Caco-2 (cell line): ENCODE measurements around the gene NFASC. TPM values are rescaled to one million over a fixed set of nuclear protein-coding genes. Genes with fewer than 3 reads are reported as not detected.

ENCODE experiments used
- BruUV-seq: library from RNA; stranded (reverse); fragments of 400-500 nt; replicated peaks from 2 replicates; lab custom pipeline; 2021; lab: Mats Ljungman, UMichigan
- CTCF ChIA-PET: fragments of 300-600 bp; sonication (Branson Sonifier 250); formaldehyde crosslinking; loops from one replicate; lab custom pipeline; 2022; ENCODE audit warnings: antibody characterized with exemption; lab: Charles Lee
- POLR2A ChIA-PET: fragments of 300-600 bp; sonication (Branson Sonifier 250); formaldehyde crosslinking; loops from one replicate; lab custom pipeline; 2022; ENCODE audit warnings: antibody characterized with exemption; lab: Charles Lee
- DNase-seq, 2 experiments: peaks; one replicate each; pipeline versions ENCODE4 v3.0.0 to v3.0.0-alpha.2; 2020 to 2022
- H3K27me3 ChIP-seq: replicated peaks from 2 replicates; pipeline ENCODE4 v1.6.0; 2011; ENCODE audit warnings: low read length; ENCODE audit not compliant: control insufficient read depth, insufficient read depth
- H3K36me3 ChIP-seq: 2 replicates; pipeline ENCODE4 v1.5.1; 2011; ENCODE audit warnings: low read length; ENCODE audit not compliant: control insufficient read depth, insufficient read depth
- H3K4me1 ChIP-seq: fragments of 250-450 bp; sonication (Bioruptor Pico); 2 replicates; pipeline ENCODE4 v1.5.1; 2020; ENCODE audit warnings: mild to moderate bottlenecking
- H3K4me3 ChIP-seq: 2 replicates; pipeline ENCODE4 v1.5.1; 2011; ENCODE audit warnings: low read depth, mild to moderate bottlenecking, control low read depth, low read length
- H3K9me3 ChIP-seq: fragments of 250-450 bp; sonication (Bioruptor Pico); 2 replicates; pipeline ENCODE4 v1.5.1; 2020; ENCODE audit warnings: mild to moderate bottlenecking, moderate library complexity
- H3K27ac Mint-ChIP-seq: one replicate; pipeline ENCODE4 v1.8.0; 2022; ENCODE audit warnings: mixed read lengths; ENCODE audit not compliant: unreplicated experiment
- H3K27me3 Mint-ChIP-seq: one replicate; pipeline ENCODE4 v1.8.0; 2022; ENCODE audit warnings: mixed read lengths; ENCODE audit not compliant: insufficient read depth, unreplicated experiment
- H3K36me3 Mint-ChIP-seq: one replicate; pipeline ENCODE4 v1.8.0; 2022; ENCODE audit warnings: mild to moderate bottlenecking, mixed read lengths; ENCODE audit not compliant: insufficient read depth, unreplicated experiment
- H3K4me1 Mint-ChIP-seq: one replicate; pipeline ENCODE4 v1.8.0; 2022; ENCODE audit warnings: low read depth, mixed read lengths; ENCODE audit not compliant: unreplicated experiment
- H3K4me3 Mint-ChIP-seq: one replicate; pipeline ENCODE4 v1.8.0; 2022; ENCODE audit warnings: mild to moderate bottlenecking, moderate library complexity, mixed read lengths; ENCODE audit not compliant: unreplicated experiment
- H3K9me3 Mint-ChIP-seq: one replicate; pipeline ENCODE4 v1.8.0; 2022; ENCODE audit warnings: mixed read lengths; ENCODE audit not compliant: unreplicated experiment
- CTCF ChIP-seq, 2 experiments: fragments of 200-600 bp in 1 of 2; IDR thresholded peaks; 1 replicate in 1 of 2; 2 replicates in 1 of 2; pipeline versions ENCODE4 v1.5.1 to v1.8.0; 2011 to 2022; ENCODE audit warnings: antibody characterized with exemption in 1 of 2, control low read depth in 1 of 2, inconsistent platforms in 1 of 2, low read depth in 1 of 2, low read length in 1 of 2, mild to moderate bottlenecking in 1 of 2, moderate library complexity in 1 of 2; ENCODE audit not compliant: insufficient read depth in 1 of 2, severe bottlenecking in 1 of 2, unreplicated experiment in 1 of 2
- intact Hi-C: fragments of 100-400 bp; cut with micrococcal nuclease; formaldehyde crosslinking; loops from one replicate; pipeline ENCODE4 v1.10.0; 2022; ENCODE audit not compliant: unreplicated experiment
- total RNA-seq: library from RNA; stranded (reverse); gene quantifications from 2 replicates; pipeline ENCODE4 v1.2.3, GENCODE V29; 2022

NFASC gene
- total RNA-seq, 1 experiment from 2014 or later = 1.3 TPM

DNA sequence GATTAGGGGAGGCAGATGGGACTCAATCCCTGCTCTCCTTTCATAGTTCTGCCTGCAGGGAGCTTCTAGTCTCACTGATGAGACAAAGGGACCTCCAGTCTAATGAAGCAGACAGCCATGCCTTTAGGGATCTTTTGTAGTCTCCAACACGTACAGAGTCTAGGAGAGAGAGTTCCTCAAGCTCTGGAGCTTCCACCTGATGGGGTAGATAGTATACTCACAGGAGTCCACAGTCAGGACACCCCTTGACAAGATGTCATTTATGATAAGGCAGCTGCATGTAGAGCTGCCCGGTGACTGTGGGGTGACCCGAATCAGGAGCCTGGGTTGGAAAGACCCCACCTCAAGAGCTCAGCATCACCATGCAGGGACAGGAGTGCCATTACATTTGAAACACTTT lies 117.0 kb downstream of the NFASC start:
- no peak for DNase-seq
- Histone ChIP-seq H3K27me3 (no peaks in the 10 kb centered on the region; the same call in 1 of the 2 replicates), H3K4me1 (no peaks in the 10 kb centered on the region), H3K9me3 (no peaks in the 10 kb centered on the region), H3K36me3 (no peaks in the 10 kb centered on the region), H3K4me3 (no peak overlapping the region)
- H3K27ac Mint-ChIP-seq = no peak overlapping the region
- no peak for TF ChIP-seq CTCF (IDR thresholded peaks at IDR 0.05; ENCODE audit: insufficient read depth in 1 of 2, low read depth in 1 of 2, low read length in 1 of 2, severe bottlenecking in 1 of 2, unreplicated experiment in 1 of 2)
- intact Hi-C loops = no loop called here
- CTCF ChIA-PET = interaction anchor here (0.6 to 8.8 kb wide), 2 partner anchors 73 to 670 kb away, joined by 11 to 191 read pairs; no protein-coding TSS in a partner anchor
- no peaks in the 10 kb centered on the region for H3K36me3 Mint-ChIP-seq
- POLR2A ChIA-PET = no interaction called here
- H3K9me3 Mint-ChIP-seq = no peaks in the 10 kb centered on the region
- H3K4me1 Mint-ChIP-seq = no peaks in the 10 kb centered on the region
- H3K27me3 Mint-ChIP-seq = peaks cover 27% of the 10 kb centered on the region
- H3K4me3 Mint-ChIP-seq = no peak overlapping the region
- BruUV-seq = no TSS peak

DNA sequence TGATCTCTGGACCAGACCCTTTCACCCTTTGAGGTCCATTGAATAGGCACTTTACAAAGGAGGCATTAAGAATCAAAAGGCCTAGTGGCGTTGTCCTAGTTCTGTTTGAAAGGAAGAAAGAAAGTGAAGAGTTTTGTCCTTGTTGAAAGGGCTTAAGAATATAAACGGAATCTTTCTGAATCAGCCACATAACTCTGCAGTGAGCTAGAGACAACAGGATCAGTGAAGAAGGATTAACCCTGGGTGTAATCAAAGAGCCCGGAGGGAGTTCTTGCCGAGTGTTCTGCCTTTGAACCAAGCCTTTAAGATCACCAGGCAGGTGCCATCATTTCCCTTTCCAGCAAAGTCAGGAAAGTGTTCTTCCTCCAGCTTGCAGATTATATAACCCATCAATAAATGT lies 117.5 kb downstream of the NFASC start:
- no TSS peak for BruUV-seq
- Mint-ChIP-seq H3K27me3 (peaks cover 22% of the 10 kb centered on the region), H3K4me1 (no peaks in the 10 kb centered on the region)

More for the DNA sequence above, 117.5 kb downstream of the NFASC start:
- Mint-ChIP-seq H3K36me3 (no peaks in the 10 kb centered on the region), H3K27ac (no peak overlapping the region), H3K9me3 (no peaks in the 10 kb centered on the region), H3K4me3 (no peak overlapping the region)
- no peak for TF ChIP-seq CTCF (IDR thresholded peaks at IDR 0.05; ENCODE audit: insufficient read depth in 1 of 2, low read depth in 1 of 2, low read length in 1 of 2, severe bottlenecking in 1 of 2, unreplicated experiment in 1 of 2)
- Histone ChIP-seq H3K36me3 (no peaks in the 10 kb centered on the region), H3K4me1 (no peaks in the 10 kb centered on the region), H3K9me3 (no peaks in the 10 kb centered on the region), H3K27me3 (no peaks in the 10 kb centered on the region; the same call in 1 of the 2 replicates), H3K4me3 (no peak overlapping the region)
- CTCF ChIA-PET = interaction anchor here (8.8 kb wide), 1 partner anchor 72 kb away, joined by 191 read pairs; no protein-coding TSS in a partner anchor
- POLR2A ChIA-PET = no interaction called here
- DNase-seq = no peak
- intact Hi-C loops = no loop called here
